GM23338 (cell line): ENCODE data around the gene BCL11B.

Experiments used
- CREB1 ChIP-seq: fragments of 250-450 bp; sonication (Bioruptor Pico); IDR thresholded peaks from 2 replicates; pipeline ENCODE4 v1.5.0; 2020; ENCODE audit warnings: low read depth, mild to moderate bottlenecking, moderate library complexity
- CTCF ChIP-seq, 2 experiments: fragments of 200-600 bp in 1 of 2; sonication (generic) in 1 of 2; conservative IDR thresholded peaks; 2 replicates each; pipeline versions ENCODE4 v1.5.1 to v1.6.1; 2016 to 2017; ENCODE audit warnings: antibody characterized with exemption in 2 of 2, low read depth in 2 of 2, mild to moderate bottlenecking in 2 of 2, moderate library complexity in 1 of 2
- EZH2 ChIP-seq: fragments of 200-600 bp; sonication (generic); IDR thresholded peaks from one replicate; pipeline ENCODE4 v1.8.0; 2017; ENCODE audit warnings: antibody characterized with exemption, mild to moderate bottlenecking, low read depth; ENCODE audit not compliant: unreplicated experiment
- EZH2phosphoT487 ChIP-seq: fragments of 200-600 bp; sonication (generic); IDR thresholded peaks from one replicate; pipeline ENCODE4 v1.8.1; 2018; ENCODE audit warnings: antibody characterized with exemption; ENCODE audit not compliant: unreplicated experiment
- POLR2AphosphoS5 ChIP-seq: IDR thresholded peaks from 2 replicates; pipeline ENCODE4 v1.6.1; 2016; ENCODE audit warnings: antibody characterized with exemption, low read depth
- REST ChIP-seq: IDR thresholded peaks from one replicate; pipeline ENCODE4 v1.6.1; 2018; ENCODE audit warnings: antibody characterized with exemption; ENCODE audit not compliant: unreplicated experiment
- ZNF331 ChIP-seq: fragments of 250-450 bp; sonication (Bioruptor Pico); IDR thresholded peaks from 2 replicates; pipeline ENCODE4 v1.5.0; 2020; ENCODE audit warnings: low read depth, mild to moderate bottlenecking, moderate library complexity

DNA sequence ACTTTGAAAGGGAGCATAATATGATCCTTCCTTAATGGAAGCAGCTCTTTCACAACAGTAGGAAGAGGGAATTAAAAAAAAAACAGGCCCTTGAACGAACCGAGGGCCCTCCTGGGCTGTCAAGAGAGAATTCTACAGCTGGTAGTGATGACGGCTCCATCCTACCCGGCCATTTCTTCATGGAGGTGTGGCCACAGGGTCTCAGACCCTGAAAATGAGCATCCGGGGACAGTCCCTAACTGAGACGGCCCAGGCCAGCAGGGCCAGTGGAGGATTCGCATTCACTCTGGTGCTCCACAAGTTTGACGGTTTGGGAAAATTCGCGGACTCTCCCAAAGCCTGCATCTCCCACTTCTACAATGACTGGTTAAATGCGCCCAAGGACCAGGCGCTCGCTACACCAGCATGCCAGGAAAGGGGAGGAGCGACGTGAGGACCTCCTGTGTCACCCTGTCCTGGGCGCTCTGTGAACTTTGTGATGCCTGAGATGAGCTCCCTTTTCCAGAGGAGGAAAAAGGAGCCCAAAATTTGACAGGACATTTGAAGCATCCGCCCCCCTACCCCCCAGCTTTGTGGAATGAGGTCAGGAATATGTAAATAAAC is 66.8 kb downstream of the BCL11B start:
- no peak for TF ChIP-seq EZH2phosphoT487
- TF ChIP-seq CTCF (conservative IDR thresholded peaks at IDR 0.05; ENCODE audit: low read depth in 2 of 2), result no peak
- no peak for TF ChIP-seq EZH2
- TF ChIP-seq POLR2AphosphoS5, result no peak
- no peak for TF ChIP-seq REST
- no peak for TF ChIP-seq ZNF331 (CRISPR knock-in tag)
- no peak for TF ChIP-seq CREB1 (CRISPR knock-in tag)
